HG02970 (cell line): Measurements from ENCODE around the gene C7orf25.

Experiments used
- ATAC-seq: cut with Tn5 transposase; IDR thresholded peaks from one replicate; pipeline ENCODE4 v1.9.1; 2021; ENCODE audit warnings: mild to moderate bottlenecking, moderate library complexity, moderate number of reproducible peaks; ENCODE audit not compliant: unreplicated experiment, low FRiP score

C7orf25 gene

DNA sequence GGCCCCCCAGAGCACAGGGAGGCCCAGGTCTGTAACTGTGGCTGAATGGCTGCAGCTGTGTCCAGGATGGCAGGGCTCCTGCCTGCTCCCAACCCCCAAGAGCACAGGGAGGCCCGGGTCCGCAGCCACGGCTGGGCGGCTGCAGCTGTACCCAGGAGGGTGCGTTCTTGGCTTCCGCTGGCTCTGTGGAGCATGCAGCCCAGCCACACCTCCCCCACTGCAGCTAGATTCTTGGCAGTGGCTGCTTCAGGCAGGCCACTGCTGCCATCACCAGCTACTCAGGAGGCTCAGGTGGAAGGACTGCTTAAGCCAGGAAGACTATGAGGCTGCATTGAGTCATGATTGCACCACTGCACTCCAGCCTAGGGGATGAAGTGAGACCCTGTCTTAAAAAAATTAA is 27.9 kb downstream of the C7orf25 start:
- ATAC-seq, result no peak

DNA sequence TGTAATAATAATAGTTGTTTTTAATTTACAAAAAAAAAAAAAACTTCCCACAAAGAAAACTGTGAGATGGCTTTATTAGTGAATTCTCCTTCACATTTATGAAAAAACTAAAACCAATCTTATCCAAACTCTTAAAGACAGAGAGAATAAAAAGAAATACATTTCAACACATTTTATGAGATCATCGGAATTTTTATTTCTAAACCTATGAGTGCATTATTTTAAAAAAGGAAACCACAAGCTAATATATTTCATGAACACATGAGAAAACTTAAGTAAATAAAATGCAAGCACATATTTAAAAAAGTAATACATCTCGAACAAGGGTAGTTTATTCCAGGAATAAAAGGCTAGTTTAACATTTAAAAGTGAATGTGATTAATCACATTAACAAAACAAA is 31.5 kb downstream of the C7orf25 start:
- no peak for ATAC-seq

DNA sequence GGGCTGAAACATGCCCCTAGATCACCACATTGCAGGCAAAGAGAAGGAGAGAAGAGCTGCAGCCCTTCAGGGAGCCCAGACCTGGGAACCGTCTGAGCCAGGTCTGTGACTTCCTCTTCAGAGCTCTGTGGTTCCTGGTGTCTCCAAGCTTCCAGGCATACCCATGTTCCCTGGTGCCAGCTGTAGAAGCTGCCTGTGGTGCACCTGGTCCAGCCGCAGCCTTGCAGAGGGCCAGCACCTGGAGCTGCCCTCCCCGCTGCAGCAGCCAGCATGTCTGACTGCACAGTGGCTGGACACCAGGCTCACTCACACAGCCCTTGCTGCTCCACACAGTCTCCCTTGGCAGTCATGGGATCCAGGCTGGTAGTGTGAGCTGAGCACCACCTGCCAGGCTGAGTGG is 33.6 kb downstream of the C7orf25 start:
- no peak for ATAC-seq

DNA sequence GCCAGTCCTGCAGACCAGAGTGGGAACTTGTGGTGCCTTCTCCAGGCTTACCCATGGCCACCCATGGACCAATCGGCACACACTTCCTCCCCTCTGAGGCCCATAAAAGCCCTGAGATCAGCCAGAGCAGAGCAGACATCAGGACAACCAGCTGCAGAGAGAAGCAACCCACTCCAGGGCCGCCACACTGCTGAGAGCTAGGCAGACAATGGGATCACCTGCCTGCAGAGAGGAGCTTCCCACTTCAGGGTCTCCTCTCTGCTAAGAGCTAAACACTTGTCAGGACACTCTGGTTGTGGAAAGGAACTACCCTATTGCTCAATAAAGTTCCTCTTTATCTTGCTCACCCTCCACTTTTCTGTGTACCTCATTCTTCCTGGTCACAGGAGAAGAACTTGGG is 34.0 kb downstream of the C7orf25 start:
- no peak for ATAC-seq

DNA sequence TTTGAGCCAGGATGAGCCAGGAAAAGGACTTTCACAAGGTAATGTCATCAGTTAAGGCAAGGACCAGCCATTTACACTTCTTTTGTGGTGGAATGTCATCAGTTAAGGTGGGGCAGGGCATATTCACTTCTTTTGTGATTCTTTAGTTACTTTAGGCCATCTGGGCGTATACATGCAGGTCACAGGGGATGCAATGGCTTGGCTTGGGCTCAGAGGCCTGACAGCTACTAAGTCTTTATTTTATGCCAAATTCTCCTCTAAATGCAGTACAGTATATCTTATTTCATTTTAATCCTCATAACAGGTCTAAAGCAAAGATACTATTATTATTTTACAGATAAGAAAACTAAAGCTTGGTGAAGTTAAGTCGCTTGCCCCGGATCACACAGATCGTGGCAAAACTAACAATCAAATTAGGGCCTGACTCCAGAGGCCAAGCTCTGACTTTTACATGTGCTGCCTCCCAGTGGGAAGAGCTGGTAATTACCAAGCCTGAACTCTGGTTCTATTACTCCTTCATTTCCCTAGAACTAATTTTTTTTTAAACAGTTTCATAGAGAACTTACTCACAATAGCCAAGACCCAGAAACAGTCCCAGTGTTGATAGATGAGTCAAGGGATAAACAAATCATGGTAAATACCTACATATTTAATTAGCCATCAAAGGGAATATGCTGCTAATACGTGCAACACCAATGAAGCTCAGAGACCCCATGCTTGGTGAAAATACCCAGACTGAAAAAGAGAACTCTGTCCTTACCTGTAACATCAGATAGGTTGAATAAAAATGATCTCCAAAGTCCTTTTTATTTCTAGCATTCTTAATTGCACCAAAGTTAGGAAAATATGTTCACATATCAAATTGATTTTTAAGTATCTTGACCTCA is 35.4 kb downstream of the C7orf25 start:
- ATAC-seq, result no peak

DNA sequence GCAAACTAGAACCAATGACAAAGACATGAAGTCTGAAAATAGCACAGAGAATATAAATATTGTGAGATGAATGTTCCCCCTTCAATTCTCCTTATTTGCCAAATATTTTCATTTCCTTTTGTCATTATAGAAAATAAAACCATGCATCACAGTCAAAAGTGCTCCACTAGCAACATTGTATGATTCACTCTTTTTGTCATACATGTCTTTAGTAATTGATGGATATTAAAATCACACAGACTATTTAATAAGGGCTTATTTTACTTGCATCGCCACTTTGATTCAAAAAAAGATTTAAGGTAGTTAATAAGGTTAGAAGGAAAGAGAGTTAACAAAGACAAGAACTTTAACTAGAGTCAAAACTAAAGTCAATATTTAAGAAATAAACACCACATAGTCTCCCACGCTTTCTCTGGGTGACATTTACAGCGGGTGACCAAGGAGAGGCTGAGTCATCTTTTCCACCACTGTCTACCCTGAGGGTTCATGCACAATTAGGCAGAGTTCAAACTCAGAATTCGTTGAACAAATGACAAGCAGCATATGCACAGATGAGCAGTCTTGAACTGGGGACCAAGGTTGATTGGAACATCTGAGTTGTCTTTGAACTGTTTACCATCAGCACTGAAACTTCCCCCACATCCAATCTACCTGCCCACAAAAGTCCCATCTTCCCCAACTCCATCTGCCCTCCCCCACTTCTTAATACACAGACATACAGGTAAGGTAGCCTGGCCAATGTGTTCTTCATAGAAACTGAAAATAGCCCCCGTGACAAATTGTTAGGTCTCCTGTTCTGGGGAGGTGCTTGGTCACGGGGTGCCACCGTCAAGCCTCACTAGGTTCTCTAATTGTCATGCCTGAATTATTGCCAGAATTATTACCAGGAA is 42.5 kb downstream of the C7orf25 start:
- ATAC-seq, result peak; percentile 94

DNA sequence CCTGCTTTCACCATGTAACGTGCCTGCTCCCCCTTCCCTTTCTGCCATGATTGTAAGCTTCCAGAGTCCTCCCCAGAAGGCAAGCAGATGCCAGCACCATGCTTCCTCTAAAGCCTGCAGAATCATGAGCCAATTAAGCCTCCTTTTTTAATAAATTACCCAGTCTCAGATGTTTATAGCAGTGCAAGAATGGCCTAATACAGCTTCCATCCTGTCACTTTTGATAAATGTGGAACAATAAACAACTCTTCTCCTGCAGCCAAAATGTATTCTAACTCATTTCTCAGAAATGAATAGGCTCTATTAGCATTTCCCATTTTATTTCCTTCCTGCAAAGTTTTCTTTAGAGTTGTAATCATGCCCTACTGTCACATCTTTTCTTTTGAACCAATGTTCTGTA is 43.4 kb downstream of the C7orf25 start:
- no peak for ATAC-seq
